GM18861 (cell line): ENCODE measurements around the gene NBPF3.
"Not testable (repeated sequence)": the region's sequence is repeated elsewhere in the genome, so short reads cannot be mapped to it uniquely, and the experiment has no call there.

Source experiments
- ATAC-seq: cut with Tn5 transposase; IDR thresholded peaks from one replicate; pipeline ENCODE4 v1.9.1; 2021; ENCODE audit not compliant: unreplicated experiment

NBPF3 gene

GRCh38 chr1:21517161-21517589 lies 77.2 kb downstream of the NBPF3 start:
- ATAC-seq: no peak

GRCh38 chr1:21517660-21518480 lies 77.9 kb downstream of the NBPF3 start:
- ATAC-seq: peak; percentile 35

- peak; percentile 50 for ATAC-seq
Observed at GRCh38 chr1:21518774-21519455, 79.0 kb downstream of the NBPF3 start.

GRCh38 chr1:21519486-21520070 lies 79.6 kb downstream of the NBPF3 start:
- ATAC-seq: not testable (repeated sequence)

- ATAC-seq: no peak
Observed at GRCh38 chr1:21520899-21521716, 81.2 kb downstream of the NBPF3 start.

- ATAC-seq: no peak
Observed at GRCh38 chr1:21521717-21522060, 81.8 kb downstream of the NBPF3 start.

GRCh38 chr1:21522525-21523038 lies 82.6 kb downstream of the NBPF3 start:
- ATAC-seq: no peak

GRCh38 chr1:21523297-21523813 lies 83.4 kb downstream of the NBPF3 start:
- ATAC-seq: no peak

- no peak for ATAC-seq
Observed at GRCh38 chr1:21524220-21524619, 84.3 kb downstream of the NBPF3 start.

GRCh38 chr1:21524686-21525339 lies 84.9 kb downstream of the NBPF3 start:
- no peak for ATAC-seq

- ATAC-seq: no peak
Observed at GRCh38 chr1:21525340-21525717, 85.4 kb downstream of the NBPF3 start.

- no peak for ATAC-seq
Observed at GRCh38 chr1:21526441-21526840, 86.5 kb downstream of the NBPF3 start.

GRCh38 chr1:21530368-21531016 lies 90.6 kb downstream of the NBPF3 start:
- ATAC-seq: no peak

- ATAC-seq: no peak
Observed at GRCh38 chr1:21531241-21531640, 91.3 kb downstream of the NBPF3 start.

- ATAC-seq: no peak
Observed at GRCh38 chr1:21532496-21532895, 92.6 kb downstream of the NBPF3 start.

GRCh38 chr1:21532992-21533534 lies 93.1 kb downstream of the NBPF3 start:
- no peak for ATAC-seq

- no peak for ATAC-seq
Observed at GRCh38 chr1:21534146-21534545, 94.2 kb downstream of the NBPF3 start.
